GM12865 (cell line): ENCODE measurements around the gene ALX4.

Source experiments
- DNase-seq: peaks from one replicate; pipeline ENCODE4 v3.0.0; 2010; ENCODE audit warnings: low read depth
- H3K4me3 ChIP-seq: 2 replicates; pipeline ENCODE4 v1.5.1; 2011; ENCODE audit warnings: mild to moderate bottlenecking, low read depth, low read length, control low read depth
- TF ChIP-seq, protein P1 (sequence below): IDR thresholded peaks from 2 replicates; pipeline ENCODE4 v1.5.1; 2011; ENCODE audit warnings: low read length, control low read depth, low read depth, inconsistent platforms; ENCODE audit not compliant: insufficient read depth; ENCODE audit errors: missing control alignments

Gene ALX4

GRCh38 chr11:44349328-44349727, 39.4 kb upstream of the ALX4 start:
- TF ChIP-seq, protein P1, sequence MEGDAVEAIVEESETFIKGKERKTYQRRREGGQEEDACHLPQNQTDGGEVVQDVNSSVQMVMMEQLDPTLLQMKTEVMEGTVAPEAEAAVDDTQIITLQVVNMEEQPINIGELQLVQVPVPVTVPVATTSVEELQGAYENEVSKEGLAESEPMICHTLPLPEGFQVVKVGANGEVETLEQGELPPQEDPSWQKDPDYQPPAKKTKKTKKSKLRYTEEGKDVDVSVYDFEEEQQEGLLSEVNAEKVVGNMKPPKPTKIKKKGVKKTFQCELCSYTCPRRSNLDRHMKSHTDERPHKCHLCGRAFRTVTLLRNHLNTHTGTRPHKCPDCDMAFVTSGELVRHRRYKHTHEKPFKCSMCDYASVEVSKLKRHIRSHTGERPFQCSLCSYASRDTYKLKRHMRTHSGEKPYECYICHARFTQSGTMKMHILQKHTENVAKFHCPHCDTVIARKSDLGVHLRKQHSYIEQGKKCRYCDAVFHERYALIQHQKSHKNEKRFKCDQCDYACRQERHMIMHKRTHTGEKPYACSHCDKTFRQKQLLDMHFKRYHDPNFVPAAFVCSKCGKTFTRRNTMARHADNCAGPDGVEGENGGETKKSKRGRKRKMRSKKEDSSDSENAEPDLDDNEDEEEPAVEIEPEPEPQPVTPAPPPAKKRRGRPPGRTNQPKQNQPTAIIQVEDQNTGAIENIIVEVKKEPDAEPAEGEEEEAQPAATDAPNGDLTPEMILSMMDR = no peak
- H3K4me3 ChIP-seq = no peak overlapping the region
- DNase-seq = no peak

DNA sequence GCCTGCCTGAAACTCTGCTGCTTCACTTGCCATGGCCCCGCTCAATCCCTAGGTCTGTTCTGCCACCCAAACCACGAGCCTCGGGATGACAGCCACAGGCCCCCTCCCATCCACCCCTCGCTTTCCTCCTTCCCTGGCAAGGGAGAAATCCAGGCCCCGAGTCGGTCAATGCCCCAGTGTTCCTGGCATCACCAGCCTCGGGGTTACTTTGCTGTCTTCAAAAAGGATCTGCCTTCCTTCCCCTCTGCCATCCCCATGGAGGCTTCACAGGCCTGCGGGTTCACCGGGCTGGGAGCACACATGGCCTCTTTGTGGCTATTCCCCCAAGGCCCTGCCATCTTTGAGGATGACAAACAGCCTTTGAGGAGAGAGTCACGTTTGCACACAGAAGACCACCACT, 38.8 kb upstream of the ALX4 start:
- TF ChIP-seq, protein P1 = no peak
- DNase-seq = no peak
- H3K4me3 ChIP-seq = no peak overlapping the region

- H3K4me3 ChIP-seq = no peak overlapping the region
- DNase-seq = no peak
- TF ChIP-seq, protein P1 = no peak
Measured at GRCh38 chr11:44348114-44348513, 38.2 kb upstream of the ALX4 start.

DNA sequence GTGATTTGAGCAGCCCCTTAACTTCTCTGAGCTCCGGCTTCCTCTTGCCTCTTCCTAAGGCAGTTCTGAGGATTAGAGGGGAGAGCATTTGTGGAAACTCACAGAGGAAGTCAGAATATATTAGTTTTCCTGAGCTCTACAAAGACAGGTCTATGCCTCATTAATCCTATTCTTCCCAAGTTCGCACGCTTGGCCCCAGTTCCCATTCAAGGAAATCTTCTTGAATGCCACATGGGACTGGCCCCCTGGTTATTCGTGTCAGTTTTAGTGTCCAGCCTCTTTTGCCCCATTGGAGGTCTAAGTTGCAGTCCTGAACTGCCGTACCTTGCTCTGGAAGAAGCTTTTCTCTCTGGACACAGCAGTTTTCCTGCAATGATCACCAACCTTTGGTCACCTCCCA, 37.6 kb upstream of the ALX4 start:
- TF ChIP-seq, protein P1 = no peak
- no peak overlapping the region for H3K4me3 ChIP-seq
- DNase-seq = no peak

- no peak overlapping the region for H3K4me3 ChIP-seq
- TF ChIP-seq, protein P1 = no peak
Measured at GRCh38 chr11:44346983-44347382, 37.0 kb upstream of the ALX4 start.

GRCh38 chr11:44345781-44346180, 35.8 kb upstream of the ALX4 start:
- TF ChIP-seq, protein P1 = no peak
- no peak overlapping the region for H3K4me3 ChIP-seq
- no peak for DNase-seq

More at GRCh38 chr11:44346983-44347382, 37.0 kb upstream of the ALX4 start:
- no peak for DNase-seq

- TF ChIP-seq, protein P1 = no peak
- no peak overlapping the region for H3K4me3 ChIP-seq
- no peak for DNase-seq
Measured at GRCh38 chr11:44344921-44345320, 35.0 kb upstream of the ALX4 start.
